D721Med (cell line): ENCODE measurements around the gene ALDH3B1.

Experiments
- DNase-seq: peaks from one replicate; pipeline ENCODE4 v3.0.0; 2011; ENCODE audit warnings: low spot score; ENCODE audit not compliant: insufficient read length
- FAIRE-seq: peaks from 2 replicates; lab custom pipeline; 2011; peaks lifted over from hg19 to GRCh38; lab: Jason Lieb, UNC
- TF ChIP-seq, protein P1 (sequence below): IDR thresholded peaks from 2 replicates; pipeline ENCODE4 v1.5.1; 2012; ENCODE audit warnings: mild to moderate bottlenecking, control low read depth; ENCODE audit not compliant: insufficient read depth; ENCODE audit errors: missing control alignments

ALDH3B1 gene

DNA sequence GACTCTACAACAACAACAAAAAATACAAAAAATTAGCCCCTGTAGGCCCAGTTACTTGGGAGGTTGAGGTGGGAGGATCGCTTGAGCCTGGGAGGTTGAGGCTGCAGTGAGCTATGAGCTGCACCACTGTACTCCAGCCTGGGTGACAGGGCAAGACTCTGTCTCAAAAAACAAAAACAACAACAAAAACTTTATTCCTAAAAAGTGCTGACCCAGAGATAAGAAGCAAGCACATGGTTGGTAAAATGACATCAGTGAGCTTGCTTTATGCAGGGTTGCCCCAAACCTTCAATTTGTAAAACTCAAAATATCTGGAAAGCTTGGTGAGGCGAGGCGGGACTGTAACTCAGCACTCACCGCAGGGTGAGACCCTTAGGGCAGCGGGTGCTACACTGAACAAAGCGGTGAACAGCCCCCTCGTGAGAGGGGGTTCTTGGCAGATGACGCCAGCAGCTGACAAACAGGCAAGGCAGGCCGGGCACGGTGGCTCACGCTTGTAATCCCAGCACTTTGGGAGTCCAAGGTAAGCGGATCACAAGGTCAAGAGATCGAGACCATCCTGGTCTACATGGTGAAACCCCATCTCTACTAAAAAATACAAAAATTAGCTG lies 25.2 kb downstream of the ALDH3B1 start:
- TF ChIP-seq, protein P1, sequence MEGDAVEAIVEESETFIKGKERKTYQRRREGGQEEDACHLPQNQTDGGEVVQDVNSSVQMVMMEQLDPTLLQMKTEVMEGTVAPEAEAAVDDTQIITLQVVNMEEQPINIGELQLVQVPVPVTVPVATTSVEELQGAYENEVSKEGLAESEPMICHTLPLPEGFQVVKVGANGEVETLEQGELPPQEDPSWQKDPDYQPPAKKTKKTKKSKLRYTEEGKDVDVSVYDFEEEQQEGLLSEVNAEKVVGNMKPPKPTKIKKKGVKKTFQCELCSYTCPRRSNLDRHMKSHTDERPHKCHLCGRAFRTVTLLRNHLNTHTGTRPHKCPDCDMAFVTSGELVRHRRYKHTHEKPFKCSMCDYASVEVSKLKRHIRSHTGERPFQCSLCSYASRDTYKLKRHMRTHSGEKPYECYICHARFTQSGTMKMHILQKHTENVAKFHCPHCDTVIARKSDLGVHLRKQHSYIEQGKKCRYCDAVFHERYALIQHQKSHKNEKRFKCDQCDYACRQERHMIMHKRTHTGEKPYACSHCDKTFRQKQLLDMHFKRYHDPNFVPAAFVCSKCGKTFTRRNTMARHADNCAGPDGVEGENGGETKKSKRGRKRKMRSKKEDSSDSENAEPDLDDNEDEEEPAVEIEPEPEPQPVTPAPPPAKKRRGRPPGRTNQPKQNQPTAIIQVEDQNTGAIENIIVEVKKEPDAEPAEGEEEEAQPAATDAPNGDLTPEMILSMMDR, result no peak
- FAIRE-seq, result no peak
- DNase-seq, result no peak

DNA sequence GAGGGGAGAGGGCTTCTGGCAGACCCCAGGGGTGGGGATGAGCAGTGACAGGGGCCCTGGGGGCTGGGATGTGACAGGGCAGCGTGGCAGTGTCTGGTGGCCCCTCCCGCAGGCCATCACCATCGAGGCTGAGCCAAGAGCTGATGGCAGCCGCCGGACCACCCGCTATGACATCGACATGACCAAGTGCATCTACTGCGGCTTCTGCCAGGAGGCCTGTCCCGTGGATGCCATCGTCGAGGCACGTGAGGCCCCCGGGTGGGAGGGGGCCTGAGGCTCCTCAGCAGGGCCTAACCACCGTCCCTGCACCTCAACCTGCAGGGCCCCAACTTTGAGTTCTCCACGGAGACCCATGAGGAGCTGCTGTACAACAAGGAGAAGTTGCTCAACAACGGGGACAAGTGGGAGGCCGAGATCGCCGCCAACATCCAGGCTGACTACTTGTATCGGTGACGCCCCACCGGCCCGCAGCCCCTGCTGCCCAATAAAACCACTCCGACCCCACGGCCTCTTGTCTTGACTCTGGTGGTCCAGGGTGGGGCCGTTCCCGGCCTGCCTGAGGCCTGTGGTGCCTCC lies 26.1 kb downstream of the ALDH3B1 start:
- no peak for FAIRE-seq
- TF ChIP-seq, protein P1, result no peak
- no peak for DNase-seq

DNA sequence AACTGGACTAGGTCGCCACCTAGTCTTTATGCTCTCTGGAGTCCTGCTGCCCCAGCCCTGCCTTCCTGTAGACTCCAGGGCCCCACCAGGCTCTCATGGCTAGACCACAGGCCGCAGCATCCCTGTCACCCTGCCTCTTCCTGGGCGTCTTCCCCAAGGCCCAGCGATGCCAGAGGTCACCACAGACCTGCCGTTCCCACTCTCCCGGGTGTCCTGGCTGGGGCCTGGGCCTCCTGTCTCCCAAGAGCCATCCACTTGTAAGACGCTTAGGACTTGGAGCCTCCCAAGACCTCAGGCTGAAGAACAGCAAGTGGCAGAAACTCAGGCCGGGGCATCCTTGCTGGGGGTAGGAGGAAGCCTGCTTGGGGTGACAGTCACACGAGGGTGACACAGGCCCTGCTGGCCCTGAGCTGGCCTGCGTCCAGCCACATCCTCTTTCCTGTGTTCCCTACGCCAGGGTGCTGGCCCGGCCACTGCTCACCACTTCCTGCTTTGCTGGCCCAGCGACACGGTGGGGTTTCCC lies 26.7 kb downstream of the ALDH3B1 start:
- TF ChIP-seq, protein P1, result no peak
- FAIRE-seq (no peak), DNase-seq (no peak)

DNA sequence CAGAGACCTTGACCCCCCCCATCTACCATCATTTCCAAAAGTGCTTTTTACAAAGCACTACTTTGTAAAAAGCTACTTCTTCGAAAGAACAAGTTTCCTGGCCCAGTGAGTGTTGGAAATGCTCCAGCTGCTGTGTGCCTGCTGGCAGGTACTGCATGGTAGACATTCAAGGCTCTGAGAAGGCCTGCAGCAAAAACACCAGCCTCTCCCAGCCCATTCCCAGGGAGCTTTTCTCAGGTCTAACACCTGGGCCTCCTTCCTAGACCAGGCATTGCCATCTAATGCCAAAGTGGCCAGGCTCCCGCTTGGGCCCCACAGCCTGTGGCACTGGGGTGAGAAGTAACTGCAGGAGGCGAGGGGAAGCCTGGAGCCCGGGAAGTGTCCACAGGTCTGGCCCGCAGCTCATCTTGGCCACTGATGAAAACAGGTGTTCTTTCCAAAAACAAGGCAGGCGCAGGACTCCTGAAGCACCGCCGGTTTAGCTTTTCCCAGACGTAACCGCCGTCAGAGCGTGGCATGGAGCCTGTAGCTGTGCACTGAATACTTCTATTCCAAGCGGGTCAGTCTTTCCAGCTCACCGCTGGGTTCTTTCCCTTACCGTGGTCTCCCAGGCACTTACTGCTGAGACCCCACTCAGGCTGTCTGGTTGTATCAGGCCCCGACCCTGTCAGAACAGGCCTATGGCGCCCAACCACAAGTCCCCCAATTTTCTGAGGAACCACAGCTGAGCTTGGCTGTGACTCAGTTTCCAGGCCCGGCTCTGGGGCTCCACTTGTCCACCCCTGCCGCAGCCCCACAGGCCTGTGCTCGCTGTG lies 27.5 kb downstream of the ALDH3B1 start:
- DNase-seq (no peak), FAIRE-seq (no peak)
- TF ChIP-seq, protein P1, result no peak

DNA sequence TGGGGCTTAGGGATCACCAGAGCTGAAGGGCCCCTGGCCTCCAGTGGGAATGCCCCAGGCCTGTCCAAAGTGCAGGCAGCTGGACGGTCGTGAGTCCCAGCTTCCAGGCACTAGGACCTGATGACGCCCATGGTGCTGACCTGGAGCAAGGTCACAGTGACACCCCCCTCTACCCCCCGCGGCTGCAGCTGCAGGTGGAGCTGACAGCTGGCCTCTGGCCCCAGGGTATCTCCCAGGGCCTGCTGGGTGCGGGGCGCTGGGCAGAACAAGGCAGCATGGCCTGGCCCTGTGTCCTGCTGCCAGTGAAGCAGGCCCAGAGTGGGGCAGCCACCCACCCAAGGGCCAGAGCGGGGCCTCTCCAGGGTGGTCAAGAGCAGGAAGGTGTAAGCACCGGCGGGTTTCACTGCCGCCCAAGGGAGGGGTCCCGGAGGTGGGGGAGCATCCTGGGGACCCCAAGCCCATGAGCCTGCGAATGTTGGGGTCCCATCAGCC lies 28.1 kb downstream of the ALDH3B1 start:
- FAIRE-seq (no peak), DNase-seq (no peak)
- TF ChIP-seq, protein P1, result no peak

DNA sequence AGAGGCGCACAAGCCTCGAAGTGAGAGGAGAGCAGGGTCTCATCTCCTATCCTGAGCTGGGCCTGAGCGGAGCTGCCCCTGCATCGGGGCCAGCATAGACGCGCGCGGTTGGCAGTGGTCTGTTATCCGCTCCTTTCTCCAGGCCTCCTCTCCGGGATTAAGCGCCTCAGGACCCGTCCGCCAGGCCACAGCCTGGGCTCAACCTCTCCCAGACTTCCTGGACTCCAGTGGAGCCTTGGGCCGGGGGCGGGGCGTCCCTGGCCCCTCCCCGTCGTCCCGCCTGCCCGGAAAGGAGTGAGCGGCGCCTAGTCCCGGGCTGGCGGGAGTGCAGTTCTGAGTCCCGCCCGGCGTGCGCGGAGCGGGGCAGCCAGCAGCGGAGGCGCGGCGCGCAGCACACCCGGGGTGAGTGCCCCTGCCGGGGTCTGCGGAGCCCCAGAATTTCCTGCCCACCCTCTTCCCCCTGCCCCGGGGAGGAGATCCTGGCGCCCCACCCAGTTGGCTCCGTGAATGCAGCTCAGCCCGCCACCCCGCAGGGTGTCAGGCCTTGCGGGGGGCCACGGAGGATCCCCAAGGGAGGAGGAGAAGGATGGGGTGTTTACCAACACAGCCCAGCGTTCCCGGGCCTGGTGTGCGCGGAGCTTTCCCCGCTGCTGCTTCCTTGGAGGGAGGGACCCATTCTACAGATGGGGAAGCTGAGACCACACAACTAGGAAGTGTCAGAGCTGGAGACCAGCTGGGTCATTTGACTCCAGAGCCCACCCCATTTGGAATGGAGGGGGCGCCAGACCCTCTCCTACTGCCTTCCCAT lies 28.8 kb downstream of the ALDH3B1 start, which contains the start of gene TCIRG1:
Gene TCIRG1, plus strand, starts transcription at position 308 of the 808 bp plus-strand sequence. CDS start 2,247 bp downstream, outside the sequence.
- FAIRE-seq, result no peak
- TF ChIP-seq, protein P1, result no peak
- no peak for DNase-seq
